Activated naive CD8-positive, alpha-beta T cell treated with anti-CD3 and anti-CD28 coated beads, Interleukin-2, amount 10 ng/mL, durations not matched to agents 7 days and 5 days (primary cell): Measurements from ENCODE around the gene PCDH11Y. TPM values are rescaled to one million over a fixed set of nuclear protein-coding genes. Genes with fewer than 3 reads are reported as not detected.
"Not testable (repeated sequence)": the region's sequence is repeated elsewhere in the genome, so short reads cannot be mapped to it uniquely, and the experiment has no call there.

Source experiments
- ATAC-seq: fragments of 150-1000 bp; cut with Tn5 transposase; one replicate; pipeline ENCODE4 v1.10.0; 2021; ENCODE audit warnings: low read depth, moderate library complexity
- POLR2A ChIA-PET: fragments of 350-600 bp; sonication (Branson Sonifier 250); formaldehyde crosslinking; loops from one replicate; lab custom pipeline; 2021; ENCODE audit warnings: antibody characterized with exemption; lab: Charles Lee
- DNase-seq: peaks from one replicate; pipeline ENCODE4 v3.0.0; 2021
- H3K27ac Mint-ChIP-seq: one replicate; pipeline ENCODE4 v1.8.0; 2022; ENCODE audit warnings: mild to moderate bottlenecking, mixed read lengths
- H3K27me3 Mint-ChIP-seq: one replicate; pipeline ENCODE4 v1.8.0; 2022; ENCODE audit warnings: mild to moderate bottlenecking, moderate library complexity, mixed read lengths
- H3K36me3 Mint-ChIP-seq: one replicate; pipeline ENCODE4 v1.8.0; 2021; ENCODE audit warnings: mild to moderate bottlenecking, mixed read lengths
- H3K4me1 Mint-ChIP-seq: one replicate; pipeline ENCODE4 v1.8.0; 2021; ENCODE audit warnings: mixed read lengths
- H3K4me3 Mint-ChIP-seq: one replicate; pipeline ENCODE4 v1.8.0; 2022; ENCODE audit warnings: mild to moderate bottlenecking, moderate library complexity, mixed read lengths
- H3K9me3 Mint-ChIP-seq: one replicate; pipeline ENCODE4 v1.8.0; 2021; ENCODE audit warnings: mixed read lengths
- total RNA-seq, 2 experiments: library from RNA; stranded (reverse); gene quantifications; one replicate each; pipeline ENCODE4 v1.2.3, GENCODE V29; 2021

The PCDH11Y gene
- total RNA-seq, 2 experiments from 2014 or later = not detected

DNA sequence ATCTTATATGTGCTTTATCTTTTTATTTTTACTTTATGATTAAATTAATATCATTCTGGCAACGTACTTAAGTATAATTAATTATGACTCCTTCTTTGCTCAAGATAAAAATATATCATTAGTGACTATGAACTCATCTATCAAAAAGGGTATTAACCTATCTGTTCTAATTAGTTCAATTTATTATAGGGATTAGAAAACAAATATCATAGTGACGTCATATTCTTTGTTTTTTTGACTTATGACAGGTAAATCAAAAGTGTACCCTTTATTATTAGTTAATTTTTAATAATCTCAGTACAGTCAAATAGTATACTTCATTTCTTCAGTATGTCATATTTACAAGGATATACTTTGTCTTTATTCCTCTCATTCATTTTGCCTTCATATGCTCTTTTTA, 638.5 kb downstream of the PCDH11Y start:
- H3K4me1 Mint-ChIP-seq, H3K4me3 Mint-ChIP-seq, H3K36me3 Mint-ChIP-seq, DNase-seq, ATAC-seq, H3K27me3 Mint-ChIP-seq, H3K27ac Mint-ChIP-seq, H3K9me3 Mint-ChIP-seq, POLR2A ChIA-PET: not testable (repeated sequence)

DNA sequence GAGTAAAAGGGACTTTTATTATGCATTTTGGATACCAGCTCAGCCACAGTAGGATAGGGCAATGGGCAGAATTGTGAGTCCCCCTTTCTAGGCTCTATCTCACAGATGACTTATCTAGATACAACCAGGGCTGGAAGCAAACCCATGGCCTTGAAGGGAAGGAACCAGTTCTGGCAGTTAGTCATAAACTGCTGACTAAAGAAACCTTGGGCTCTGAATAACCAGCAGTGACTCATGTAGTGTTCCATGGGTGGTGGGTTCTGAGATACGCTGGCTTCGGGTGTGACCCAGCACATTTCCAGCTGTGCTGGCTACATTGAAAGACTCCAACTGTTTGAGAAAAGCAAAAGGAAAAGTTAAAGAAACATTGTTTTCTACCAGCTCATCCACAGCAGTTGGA, 679.2 kb downstream of the PCDH11Y start:
- POLR2A ChIA-PET, H3K4me3 Mint-ChIP-seq, DNase-seq, ATAC-seq, H3K4me1 Mint-ChIP-seq, H3K36me3 Mint-ChIP-seq, H3K27ac Mint-ChIP-seq, H3K27me3 Mint-ChIP-seq, H3K9me3 Mint-ChIP-seq: not testable (repeated sequence)

DNA sequence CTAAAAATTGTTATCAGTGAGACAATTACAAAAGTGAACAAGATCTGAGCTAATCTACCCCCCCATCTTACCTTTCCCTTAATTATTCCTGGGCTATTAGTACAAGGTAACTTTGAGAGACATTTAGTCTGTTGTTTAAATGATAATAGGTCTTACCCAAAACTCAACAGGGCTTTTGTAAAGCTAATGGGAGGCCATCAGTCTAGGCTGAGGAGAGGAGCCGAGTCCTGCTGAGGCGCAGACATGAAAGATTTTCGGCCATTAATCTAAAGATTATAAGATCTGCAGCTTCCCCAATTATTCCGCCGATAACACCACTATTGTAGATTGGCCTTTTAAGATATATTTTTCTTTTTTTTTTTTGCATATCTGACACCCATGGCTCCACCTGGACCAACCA, 708.6 kb downstream of the PCDH11Y start:
- H3K9me3 Mint-ChIP-seq, H3K27ac Mint-ChIP-seq, H3K27me3 Mint-ChIP-seq, H3K36me3 Mint-ChIP-seq, H3K4me3 Mint-ChIP-seq, DNase-seq, ATAC-seq, H3K4me1 Mint-ChIP-seq, POLR2A ChIA-PET: not testable (repeated sequence)

DNA sequence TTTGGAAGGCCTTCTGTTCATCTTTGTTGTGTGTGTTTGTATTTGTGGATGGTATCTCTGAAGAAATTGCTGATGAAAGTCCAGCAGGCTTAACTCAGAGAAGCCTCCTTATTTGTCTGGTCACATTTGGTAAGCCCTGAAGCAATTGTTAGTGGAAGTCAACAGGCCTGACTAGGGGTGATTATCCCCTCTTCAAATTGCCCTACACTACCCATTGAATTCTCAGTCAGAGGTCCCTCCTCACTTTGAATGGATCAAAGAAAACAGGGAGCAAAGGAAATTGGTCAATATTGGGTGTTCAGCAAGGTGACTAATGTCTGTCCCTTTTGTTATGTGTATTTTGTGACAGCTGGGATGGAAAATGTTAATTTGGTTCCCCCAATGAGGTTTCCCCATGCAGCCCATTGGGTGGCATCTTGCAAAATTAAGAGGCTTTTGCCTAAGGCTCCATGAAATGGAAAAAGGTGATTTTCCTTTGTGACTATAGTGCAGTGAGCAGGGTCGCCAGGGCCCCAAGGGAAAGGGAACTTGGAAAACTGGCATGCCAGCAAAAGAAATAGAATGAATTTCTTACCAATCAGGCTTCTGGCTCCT, 709.8 kb downstream of the PCDH11Y start:
- H3K9me3 Mint-ChIP-seq, DNase-seq, H3K4me1 Mint-ChIP-seq, H3K27ac Mint-ChIP-seq, H3K4me3 Mint-ChIP-seq, ATAC-seq, H3K27me3 Mint-ChIP-seq, H3K36me3 Mint-ChIP-seq, POLR2A ChIA-PET: not testable (repeated sequence)

DNA sequence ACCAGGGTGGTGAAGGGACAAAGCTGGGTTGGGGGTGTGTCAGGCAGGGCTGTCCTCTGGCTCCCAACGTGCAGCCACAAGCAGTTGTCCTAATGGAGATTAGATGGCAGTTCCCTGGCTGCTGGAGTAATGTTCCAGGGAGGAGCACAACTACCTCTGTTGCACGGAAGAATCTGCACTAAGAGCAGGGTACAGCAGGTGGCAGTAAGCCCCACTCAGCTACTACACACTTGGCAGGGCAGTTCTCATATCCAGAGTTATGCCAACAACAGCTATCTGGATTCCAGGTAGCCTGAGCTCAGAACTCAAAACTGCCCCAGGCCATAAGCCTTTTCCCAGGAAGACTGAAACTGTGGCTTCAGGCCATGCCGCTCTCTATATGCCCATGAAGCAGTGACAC, 761.3 kb downstream of the PCDH11Y start:
- H3K4me1 Mint-ChIP-seq, H3K27ac Mint-ChIP-seq, H3K4me3 Mint-ChIP-seq, H3K9me3 Mint-ChIP-seq, ATAC-seq, H3K36me3 Mint-ChIP-seq, POLR2A ChIA-PET, DNase-seq, H3K27me3 Mint-ChIP-seq: not testable (repeated sequence)

DNA sequence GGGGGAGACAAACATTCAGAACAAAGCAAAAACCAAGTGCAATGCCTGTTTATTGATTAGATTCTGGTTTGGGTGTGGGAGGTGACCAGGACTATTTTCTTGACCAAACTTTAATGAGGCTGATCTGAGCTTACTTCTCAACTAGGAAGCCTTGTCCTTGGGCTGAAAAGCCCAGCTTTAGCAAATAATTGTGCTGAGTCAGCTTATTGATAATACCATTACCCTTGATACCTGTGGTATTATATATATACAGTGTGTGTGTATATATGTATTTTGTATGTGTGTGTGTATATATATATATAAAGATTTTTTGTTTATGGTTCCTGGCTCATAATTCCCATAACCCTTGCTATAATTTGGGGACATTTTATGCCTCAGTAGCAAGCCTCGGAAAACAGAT, 776.4 kb downstream of the PCDH11Y start:
- POLR2A ChIA-PET = not testable (repeated sequence)

More for the DNA sequence above, 776.4 kb downstream of the PCDH11Y start:
- not testable (repeated sequence) for ATAC-seq, DNase-seq, H3K4me3 Mint-ChIP-seq, H3K27ac Mint-ChIP-seq, H3K4me1 Mint-ChIP-seq, H3K9me3 Mint-ChIP-seq, H3K27me3 Mint-ChIP-seq, H3K36me3 Mint-ChIP-seq
